T47D (cell line): ENCODE measurements around the gene MYO9A.
"Not testable (repeated sequence)": the region's sequence is repeated elsewhere in the genome, so short reads cannot be mapped to it uniquely, and the experiment has no call there.

Experiments used
- DNase-seq, 2 experiments: peaks; one replicate each; pipeline versions ENCODE4 v3.0.0 to v3.0.0-alpha.2; 2011 to 2012; ENCODE audit warnings: low read depth in 1 of 2, low spot score in 1 of 2
- JUND ChIP-seq: IDR thresholded peaks from 2 replicates; pipeline ENCODE4 v1.6.1; 2012; ENCODE audit warnings: low read depth
- in situ Hi-C: cut with HindIII; loops from 2 replicates; pipeline ENCODE4 v1.10.0; 2016; ENCODE audit warnings: low sequenced_read_pairs, low pct_unique_long_range_greater_than_20kb

MYO9A gene

DNA sequence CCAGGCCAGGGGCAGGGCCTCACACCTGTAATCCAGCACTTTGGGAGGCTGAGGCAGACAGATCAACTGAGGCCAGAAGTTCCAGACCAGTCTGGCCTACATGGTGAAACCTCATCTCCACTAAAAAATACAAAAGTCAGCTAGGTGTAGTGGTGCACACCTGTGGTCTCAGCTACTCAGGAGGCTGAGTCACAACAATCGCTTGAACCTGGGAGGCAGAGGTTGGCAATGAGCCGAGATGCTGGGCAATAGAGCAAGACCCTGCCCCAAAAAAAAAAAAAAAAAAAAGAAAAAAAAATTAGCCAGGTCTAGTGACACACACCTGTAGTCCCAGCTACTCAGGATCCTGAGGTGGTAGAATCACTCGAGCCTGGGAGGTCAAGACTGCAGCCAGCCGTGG is 18.8 kb downstream of the MYO9A start:
- in situ Hi-C loops, result no loop called here
- DNase-seq, result no peak

DNA sequence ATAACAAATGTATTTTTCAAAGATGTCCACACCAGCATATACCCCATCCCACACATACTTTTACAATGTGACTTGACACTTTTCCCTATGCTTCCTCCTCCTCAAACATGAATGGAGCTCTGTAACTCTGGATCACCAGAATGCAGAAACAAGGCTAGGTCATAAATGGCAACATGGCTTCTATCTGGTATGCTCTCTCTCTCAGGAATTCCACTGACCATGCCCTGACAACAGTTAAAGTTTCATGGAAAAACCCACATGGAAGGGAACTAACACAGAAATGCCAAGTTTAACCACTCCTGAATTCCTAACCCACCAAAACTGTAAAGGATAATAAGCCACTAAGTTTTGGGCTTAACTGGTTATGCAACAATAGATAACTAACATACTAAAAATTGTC is 19.9 kb downstream of the MYO9A start:
- DNase-seq, result no peak
- TF ChIP-seq JUND, result no peak
- in situ Hi-C loops, result no loop called here

More for the DNA sequence above, 18.8 kb downstream of the MYO9A start:
- no peak for TF ChIP-seq JUND

DNA sequence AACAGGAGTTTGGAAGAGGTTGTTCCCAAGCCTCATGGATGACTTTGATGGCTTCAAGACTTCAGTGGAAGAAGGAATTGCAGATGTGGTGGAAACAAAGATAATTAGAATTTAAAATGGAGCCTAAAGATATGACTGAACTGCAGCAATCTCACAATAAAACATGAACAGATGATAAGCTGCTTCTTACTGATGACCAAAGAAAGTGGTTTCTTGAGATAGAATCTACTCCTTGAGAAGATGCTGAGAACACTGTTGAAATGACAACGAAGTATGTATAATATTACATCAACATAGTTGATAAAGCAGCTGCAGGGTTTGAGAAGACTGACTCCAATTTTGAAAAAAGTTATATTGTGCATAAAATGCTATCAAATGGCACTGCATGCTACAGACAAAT is 21.2 kb downstream of the MYO9A start:
- no peak for TF ChIP-seq JUND
- DNase-seq, result no peak
- in situ Hi-C loops, result no loop called here

- TF ChIP-seq JUND, result no peak
- in situ Hi-C loops, result no loop called here
- no peak for DNase-seq
Measured at GRCh38 chr15:72092691-72093090, 25.3 kb downstream of the MYO9A start.

GRCh38 chr15:72092006-72092405 is 25.9 kb downstream of the MYO9A start:
- in situ Hi-C loops, result no loop called here
- TF ChIP-seq JUND, result no peak
- no peak for DNase-seq

- no peak for DNase-seq
- in situ Hi-C loops, result no loop called here
- TF ChIP-seq JUND, result no peak
Measured at GRCh38 chr15:72086920-72087648, 30.9 kb downstream of the MYO9A start.

- no peak for DNase-seq
- no peak for TF ChIP-seq JUND
- in situ Hi-C loops, result no loop called here
Measured at GRCh38 chr15:72086010-72086697, 31.8 kb downstream of the MYO9A start.

DNA sequence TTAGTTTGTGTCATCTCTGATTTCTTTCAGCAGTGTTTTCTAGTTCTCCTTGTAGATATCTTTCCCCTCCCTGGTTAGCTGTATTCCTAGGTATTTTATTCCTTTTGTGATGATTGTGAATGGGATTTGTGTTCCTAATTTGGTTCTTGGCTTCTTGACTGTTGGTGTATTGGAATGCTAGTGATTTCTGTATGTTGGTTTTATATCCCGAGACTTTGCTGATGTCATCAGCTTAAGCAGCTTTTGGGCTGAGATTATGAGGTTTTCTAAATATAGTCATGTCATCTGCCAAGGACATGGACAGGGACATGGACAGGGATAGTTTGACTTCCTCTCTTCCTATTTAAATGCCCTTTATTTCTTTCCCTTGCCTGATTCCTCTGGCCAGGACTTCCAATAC is 35.8 kb downstream of the MYO9A start:
- in situ Hi-C loops, result no loop called here
- TF ChIP-seq JUND, result no peak
- DNase-seq, result no peak

DNA sequence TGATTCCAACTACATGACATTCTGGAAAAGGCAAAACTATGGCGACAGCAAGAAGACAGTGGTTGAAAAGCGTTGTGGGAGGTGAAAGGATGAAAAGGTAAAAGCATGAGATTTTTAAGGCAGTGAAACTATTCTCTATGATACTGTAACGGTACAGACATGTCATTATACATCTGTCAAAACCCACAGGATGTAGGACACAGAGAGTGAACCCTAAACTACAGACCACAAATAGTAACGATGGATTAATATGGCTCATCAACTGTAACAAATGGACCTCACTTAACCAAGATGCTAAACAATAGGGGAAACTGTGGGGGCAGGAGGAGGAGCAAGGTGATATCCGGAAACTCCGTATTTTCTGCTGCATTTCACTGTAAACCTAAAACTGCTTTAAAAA is 39.1 kb downstream of the MYO9A start:
- TF ChIP-seq JUND, result no peak
- in situ Hi-C loops, result no loop called here
- DNase-seq, result no peak

DNA sequence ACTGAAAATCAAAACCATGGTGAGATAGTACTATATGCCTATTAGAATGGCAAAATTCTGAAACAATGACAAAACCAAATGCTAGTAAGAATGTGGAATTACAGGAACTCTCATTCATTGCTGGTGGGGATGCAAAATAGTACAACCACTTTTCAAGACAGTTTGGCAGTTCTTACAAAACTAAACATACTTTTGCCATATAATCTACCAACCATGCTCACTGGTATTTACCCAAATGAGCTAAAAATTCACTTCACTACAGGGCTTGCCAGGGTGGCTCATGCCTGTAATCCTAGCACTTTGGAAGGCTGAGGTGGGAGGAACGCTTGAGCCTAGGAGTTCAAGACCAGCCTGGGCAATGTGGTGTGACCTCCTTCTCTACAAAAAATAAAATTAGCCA is 40.0 kb downstream of the MYO9A start:
- in situ Hi-C loops, result no loop called here
- TF ChIP-seq JUND, result no peak
- no peak for DNase-seq

- no peak for TF ChIP-seq JUND
- in situ Hi-C loops, result no loop called here
- no peak for DNase-seq
Measured at GRCh38 chr15:72074335-72075060, 43.5 kb downstream of the MYO9A start.

- DNase-seq, in situ Hi-C loops: not testable (repeated sequence)
Measured at GRCh38 chr15:72071448-72071825, 46.5 kb downstream of the MYO9A start.

DNA sequence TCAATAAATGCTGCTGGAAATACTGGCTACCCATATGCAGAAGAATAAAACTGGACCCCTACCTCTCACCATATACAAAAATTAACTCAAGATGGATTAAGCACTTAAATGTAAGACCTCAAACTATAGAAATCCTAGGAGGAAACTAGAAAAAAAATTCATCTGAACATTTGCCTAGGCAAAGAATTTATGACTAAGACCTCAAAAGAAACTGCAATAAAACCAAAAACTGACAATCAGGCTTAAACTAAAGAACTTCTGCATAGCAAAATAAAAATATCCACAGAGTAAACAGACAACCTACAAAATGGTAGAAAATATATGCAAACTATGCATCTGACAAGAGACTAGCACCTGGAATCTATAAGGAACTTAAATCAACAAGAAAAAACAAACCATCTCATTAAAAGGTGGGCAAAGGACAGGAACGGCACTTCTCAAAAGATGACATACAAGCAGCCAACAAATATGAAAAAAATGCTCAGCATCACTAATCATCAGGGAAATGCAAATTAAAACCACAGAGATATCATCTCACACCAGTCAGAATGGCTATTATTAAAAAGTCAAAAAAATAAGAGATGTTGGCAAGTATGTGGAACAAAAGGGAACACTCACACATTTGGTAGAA is 47.0 kb downstream of the MYO9A start:
- no peak for DNase-seq
- TF ChIP-seq JUND, result no peak
- in situ Hi-C loops, result no loop called here
